DOHH2 (cell line): ENCODE data around the gene SNU13.

Experiments used
- H3F3A ChIP-seq: fragments of 200-600 bp; sonication (generic), shearing (Covaris generic); 2 replicates; pipeline ENCODE4 v1.6.0; 2016; ENCODE audit warnings: antibody characterized with exemption, mild to moderate bottlenecking; ENCODE audit not compliant: control insufficient read depth, insufficient read depth
- H3K27ac ChIP-seq: fragments of 200-600 bp; sonication (generic); 2 replicates; pipeline ENCODE4 v1.5.1; 2014; ENCODE audit warnings: low read depth, mild to moderate bottlenecking, low read length, moderate library complexity
- H3K27me3 ChIP-seq: fragments of 200-600 bp; sonication (generic); 2 replicates; pipeline ENCODE4 v1.6.1; 2014; ENCODE audit warnings: mild to moderate bottlenecking, low read length, mixed read lengths; ENCODE audit not compliant: control insufficient read depth
- H3K36me3 ChIP-seq: fragments of 200-600 bp; sonication (generic); 2 replicates; pipeline ENCODE4 v1.6.1; 2014; ENCODE audit warnings: mild to moderate bottlenecking, low read length, moderate library complexity, mixed read lengths; ENCODE audit not compliant: control insufficient read depth
- H3K4me1 ChIP-seq: fragments of 200-600 bp; sonication (generic); 2 replicates; pipeline ENCODE4 v1.6.1; 2014; ENCODE audit warnings: mild to moderate bottlenecking, low read length, mixed read lengths; ENCODE audit not compliant: control insufficient read depth
- H3K4me2 ChIP-seq: fragments of 200-600 bp; sonication (generic); 2 replicates; pipeline ENCODE4 v1.6.0; 2014; ENCODE audit warnings: mild to moderate bottlenecking, low read length, moderate library complexity
- H3K4me3 ChIP-seq: fragments of 200-600 bp; sonication (generic); 2 replicates; pipeline ENCODE4 v1.5.1; 2014; ENCODE audit warnings: mild to moderate bottlenecking, low read length, mixed read lengths
- H3K79me2 ChIP-seq: fragments of 200-600 bp; sonication (generic); 2 replicates; pipeline ENCODE4 v1.6.1; 2014; ENCODE audit warnings: mild to moderate bottlenecking, low read length, mixed read lengths; ENCODE audit not compliant: control insufficient read depth
- H3K9me2 ChIP-seq: fragments of 200-600 bp; sonication (generic); replicated peaks from 2 replicates; pipeline ENCODE4 v1.6.1; 2014; ENCODE audit warnings: mild to moderate bottlenecking, low read length, mixed read lengths; ENCODE audit not compliant: control insufficient read depth
- H3K9me3 ChIP-seq: fragments of 200-600 bp; sonication (generic); 2 replicates; pipeline ENCODE4 v1.6.1; 2014; ENCODE audit warnings: antibody characterized with exemption, low read length, mixed read lengths; ENCODE audit not compliant: control insufficient read depth, insufficient read depth
- H4K20me1 ChIP-seq: fragments of 200-600 bp; sonication (generic); 2 replicates; pipeline ENCODE4 v1.6.0; 2014; ENCODE audit warnings: low read depth, mild to moderate bottlenecking, antibody characterized with exemption, low read length, moderate library complexity; ENCODE audit not compliant: control insufficient read depth, insufficient read depth
- CTCF ChIP-seq: fragments of 200-600 bp; sonication (generic); IDR thresholded peaks from one replicate; pipeline ENCODE4 v1.5.1; 2014; ENCODE audit warnings: antibody characterized with exemption, mild to moderate bottlenecking, low read depth, low read length; ENCODE audit not compliant: poor library complexity, severe bottlenecking
- EZH2phosphoT487 ChIP-seq: fragments of 200-600 bp; sonication (generic); IDR thresholded peaks from 2 replicates; pipeline ENCODE4 v1.6.1; 2017; ENCODE audit warnings: borderline replicate concordance, mild to moderate bottlenecking, antibody characterized with exemption, low read length, moderate library complexity, mixed read lengths

Gene SNU13

GRCh38 chr22:41699264-41700107, 10.8 kb upstream of the SNU13 start, which contains the start of gene MEI1:
MEI1 (plus strand) TSS chr22:41699503; CDS start chr22:41699539, 36 bp downstream.
- peak within 1 kb of the TSS; percentile 63 for H3K4me2 ChIP-seq
- no peaks in the 10 kb centered on the region for H3K36me3 ChIP-seq
- H3F3A ChIP-seq = peaks cover 5% of the 10 kb centered on the region
- no peak for TF ChIP-seq CTCF
- TF ChIP-seq EZH2phosphoT487 = no peak
- H3K9me3 ChIP-seq = peaks cover 4% of the 10 kb centered on the region; the same call in 1 of the 2 replicates
- no peaks in the 10 kb centered on the region for H3K79me2 ChIP-seq
- no peaks in the 10 kb centered on the region for H4K20me1 ChIP-seq
- H3K4me1 ChIP-seq = peaks cover 31% of the 10 kb centered on the region
- no peaks in the 10 kb centered on the region for H3K9me2 ChIP-seq
- H3K27ac ChIP-seq = no peak within 1 kb of the TSS
- H3K4me3 ChIP-seq = peak within 1 kb of the TSS; percentile 41; the same call in 1 of the 2 replicates
- H3K27me3 ChIP-seq = no peaks in the 10 kb centered on the region

GRCh38 chr22:41697126-41697775, 8.6 kb upstream of the SNU13 start:
- H3K9me2 ChIP-seq = no peaks in the 10 kb centered on the region
- H3K36me3 ChIP-seq = no peaks in the 10 kb centered on the region
- H3K4me3 ChIP-seq = peak overlapping the region; percentile 61
- peaks cover 5% of the 10 kb centered on the region for H3F3A ChIP-seq
- no peaks in the 10 kb centered on the region for H3K27me3 ChIP-seq
- H3K4me2 ChIP-seq = peak overlapping the region; percentile 82
- TF ChIP-seq EZH2phosphoT487 (no peak), CTCF (peak; percentile 97)
- no peaks in the 10 kb centered on the region for H4K20me1 ChIP-seq
- peak overlapping the region; percentile 19; the same call in 1 of the 2 replicates for H3K27ac ChIP-seq
- no peaks in the 10 kb centered on the region for H3K79me2 ChIP-seq
- H3K9me3 ChIP-seq = peaks cover 4% of the 10 kb centered on the region; the same call in 1 of the 2 replicates
- peaks cover 31% of the 10 kb centered on the region for H3K4me1 ChIP-seq

- TF ChIP-seq CTCF = no peak
- Histone ChIP-seq H3K9me3 (peaks cover 4% of the 10 kb centered on the region; the same call in 1 of the 2 replicates), H3F3A (peaks cover 3% of the 10 kb centered on the region), H3K36me3 (no peaks in the 10 kb centered on the region), H3K4me3 (peak overlapping the region; percentile 61), H3K4me2 (peak overlapping the region; percentile 82), H3K27ac (peak overlapping the region; percentile 19; the same call in 1 of the 2 replicates), H4K20me1 (no peaks in the 10 kb centered on the region), H3K27me3 (no peaks in the 10 kb centered on the region), H3K9me2 (no peaks in the 10 kb centered on the region), H3K79me2 (no peaks in the 10 kb centered on the region), H3K4me1 (peaks cover 31% of the 10 kb centered on the region)
Measured at GRCh38 chr22:41696703-41697102, 8.0 kb upstream of the SNU13 start.
